Activated naive CD4-positive, alpha-beta T cell treated with anti-CD3 and anti-CD28 coated beads, Interleukin-2, amount 50 U/mL, for 72 hours (primary cell): ENCODE results near the gene BST2. TPM values are rescaled to one million over a fixed set of nuclear protein-coding genes. Genes with fewer than 3 reads are reported as not detected.

ENCODE experiments used
- ATAC-seq, 2 donors: fragments of 150-1000 bp; cut with Tn5 transposase; 2 replicates each; pipeline ENCODE4 v1.10.0; 2021; ENCODE audit warnings: mild to moderate bottlenecking in 2 of 2, moderate library complexity in 2 of 2
- DNase-seq, 2 donors: peaks; one replicate each; pipeline ENCODE4 v3.0.0; 2021 to 2022; ENCODE audit warnings: low spot score in 2 of 2
- H3K27ac Mint-ChIP-seq, 2 donors: one replicate each; pipeline ENCODE4 v1.8.0; 2022; ENCODE audit warnings: mild to moderate bottlenecking in 2 of 2, mixed read lengths in 2 of 2
- H3K36me3 Mint-ChIP-seq, 2 donors: one replicate each; pipeline ENCODE4 v1.8.0; 2022; ENCODE audit warnings: mixed read lengths in 2 of 2
- H3K9me3 Mint-ChIP-seq, 2 donors: one replicate each; pipeline ENCODE4 v1.8.0; 2022; ENCODE audit warnings: mixed read lengths in 2 of 2
- total RNA-seq, 2 donors: library from RNA; stranded (reverse); gene quantifications; one replicate each; pipeline ENCODE4 v1.2.3, GENCODE V29; 2022

BST2 gene
- total RNA-seq, 2 donors from 2014 or later = 77.4 to 126 TPM

DNA sequence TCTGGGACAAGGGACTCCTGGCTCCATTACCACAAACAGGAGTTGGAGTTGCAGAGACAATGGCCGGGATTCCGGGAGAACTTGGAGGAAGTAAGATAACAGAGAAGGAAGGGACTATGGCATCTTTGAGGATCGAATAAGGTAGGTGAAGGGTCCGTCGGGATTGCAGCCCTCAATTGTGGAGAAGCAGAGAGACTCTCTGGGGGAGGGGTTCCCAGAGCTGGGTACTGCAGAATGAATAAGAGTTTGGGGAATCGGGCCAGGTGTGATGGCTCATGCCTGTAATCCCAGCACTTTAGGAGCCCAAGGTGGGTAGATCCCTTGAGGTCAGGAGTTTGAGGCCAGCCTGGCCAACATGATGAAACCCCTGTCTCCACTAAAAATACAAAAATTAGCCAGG, 3.8 kb downstream of the BST2 start:
- DNase-seq = no peak
- H3K9me3 Mint-ChIP-seq = no peaks in the 10 kb centered on the region
- no peak for ATAC-seq
- H3K36me3 Mint-ChIP-seq = peaks cover 15 to 27% of the 10 kb centered on the region in 2 donors
- H3K27ac Mint-ChIP-seq = peak overlapping the region in 1 of 2 donors; percentile 92

DNA sequence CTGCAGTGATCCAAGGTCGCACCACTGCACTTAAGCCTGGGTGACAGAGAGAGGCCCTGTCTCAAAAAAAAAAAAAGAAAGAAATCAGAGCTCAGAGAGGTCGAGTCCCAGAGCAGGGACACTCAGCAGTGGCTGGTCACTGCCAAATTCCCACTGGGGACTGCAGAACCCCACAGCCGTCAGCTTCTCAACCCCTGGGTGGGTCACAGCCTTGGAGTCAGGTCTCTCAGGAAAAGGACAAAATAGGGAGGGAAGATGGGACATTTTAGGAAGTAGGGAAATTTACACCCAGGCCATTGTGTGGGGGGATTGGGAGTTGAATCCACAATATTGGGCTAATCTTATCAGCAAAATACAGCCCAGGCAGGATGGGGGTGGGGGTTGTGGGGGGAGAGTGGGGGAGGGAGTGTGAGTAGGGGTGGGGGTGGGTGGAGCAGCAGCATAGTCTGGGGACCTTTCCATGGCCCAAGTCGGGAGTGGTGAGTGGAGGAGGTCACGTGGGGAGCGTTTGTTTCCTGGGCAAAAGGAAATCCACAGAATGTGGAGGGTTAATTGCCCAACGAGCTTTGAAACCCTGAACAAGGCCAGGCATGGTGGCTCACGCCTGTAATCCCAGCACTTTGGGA, 6.4 kb downstream of the BST2 start:
- DNase-seq (no peak), ATAC-seq (no peak)
- H3K27ac Mint-ChIP-seq = no peak overlapping the region
- H3K9me3 Mint-ChIP-seq = no peaks in the 10 kb centered on the region
- peaks cover 0 to 11% of the 10 kb centered on the region in 2 donors for H3K36me3 Mint-ChIP-seq

DNA sequence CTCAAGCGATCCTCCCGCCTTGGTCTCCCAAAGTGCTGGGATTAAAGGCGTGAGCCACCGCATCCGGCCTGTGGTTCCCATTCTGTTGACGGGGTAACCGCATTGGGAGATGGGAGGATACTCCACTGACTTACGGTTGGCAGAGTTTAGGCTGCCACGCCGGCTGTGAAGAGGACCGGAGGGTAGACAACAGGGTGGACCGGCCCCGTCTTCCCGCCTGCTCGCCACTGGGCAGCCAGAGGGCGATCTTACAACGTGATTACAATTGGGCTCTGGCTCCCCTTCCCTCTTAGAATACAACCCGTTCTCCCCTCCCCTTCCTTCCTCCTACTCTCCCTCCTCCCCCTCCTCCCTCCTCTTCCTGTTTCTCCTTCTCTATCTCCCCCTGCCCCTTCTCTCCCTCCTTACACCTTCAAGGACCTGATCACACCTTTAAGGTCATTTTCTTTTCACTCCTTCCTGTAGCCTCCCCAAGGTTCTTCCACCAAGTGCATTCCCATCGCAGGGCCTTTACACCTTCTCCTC, 10.5 kb downstream of the BST2 start:
- peaks cover 0 to 5% of the 10 kb centered on the region in 2 donors for H3K36me3 Mint-ChIP-seq
- DNase-seq = peak in 1 of 2 donors; percentile 67
- ATAC-seq = peak in 1 of 2 donors; percentile 39
- H3K27ac Mint-ChIP-seq = peak overlapping the region in 1 of 2 donors; percentile 88
- no peaks in the 10 kb centered on the region for H3K9me3 Mint-ChIP-seq

DNA sequence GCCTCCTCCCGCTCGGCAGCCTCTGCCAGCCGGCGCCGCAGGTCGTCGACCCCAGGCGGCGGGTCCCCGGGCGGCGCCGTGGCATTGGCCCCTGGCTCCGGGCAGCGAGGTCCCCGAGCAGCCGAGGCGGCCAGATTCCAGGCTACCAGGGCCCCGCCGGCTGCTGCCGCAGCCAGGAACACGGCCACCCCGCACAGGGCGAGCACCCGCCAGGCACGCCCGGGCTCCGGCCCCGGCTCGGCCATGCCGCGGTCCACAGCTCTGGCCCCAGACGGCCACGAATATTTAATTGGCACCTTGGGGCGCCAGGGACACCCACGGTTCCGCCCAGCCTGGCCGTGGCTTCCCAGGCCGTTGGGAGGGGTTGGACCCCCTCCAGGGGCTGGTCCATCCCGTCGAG, 11.5 kb downstream of the BST2 start, which contains the start of gene CCDC194:
TSS of gene CCDC194 (minus strand) at position 283 of the 400 bp plus-strand sequence. CDS start at position 245, 38 bp downstream.
- ATAC-seq (no peak), DNase-seq (no peak)
- Mint-ChIP-seq H3K27ac (peak within 1 kb of the TSS in 1 of 2 donors; percentile 88), H3K9me3 (no peaks in the 10 kb centered on the region), H3K36me3 (peaks cover 0 to 5% of the 10 kb centered on the region in 2 donors)

DNA sequence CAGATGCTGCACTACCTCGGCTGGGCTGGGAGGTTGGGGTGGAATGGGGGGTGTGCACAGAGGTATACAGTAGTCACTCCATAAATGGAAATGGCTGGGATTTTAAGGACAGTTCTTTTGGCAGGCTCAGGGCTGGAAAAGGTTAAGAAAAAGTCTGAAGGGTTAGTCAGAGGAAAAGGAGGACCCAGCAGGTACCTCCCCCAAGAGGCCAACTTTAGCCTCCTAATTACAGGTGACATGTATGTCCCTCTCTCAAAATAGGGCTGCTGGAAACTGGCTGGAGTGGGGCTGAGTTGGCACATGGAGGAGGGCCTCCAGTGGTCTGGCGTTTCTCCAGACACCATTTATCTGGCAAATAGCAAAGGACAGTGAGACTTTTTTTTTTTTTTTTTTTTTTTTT, 12.4 kb downstream of the BST2 start:
- Mint-ChIP-seq H3K27ac (no peak overlapping the region), H3K9me3 (no peaks in the 10 kb centered on the region), H3K36me3 (peaks cover 0 to 5% of the 10 kb centered on the region in 2 donors)
- DNase-seq (no peak), ATAC-seq (no peak)

DNA sequence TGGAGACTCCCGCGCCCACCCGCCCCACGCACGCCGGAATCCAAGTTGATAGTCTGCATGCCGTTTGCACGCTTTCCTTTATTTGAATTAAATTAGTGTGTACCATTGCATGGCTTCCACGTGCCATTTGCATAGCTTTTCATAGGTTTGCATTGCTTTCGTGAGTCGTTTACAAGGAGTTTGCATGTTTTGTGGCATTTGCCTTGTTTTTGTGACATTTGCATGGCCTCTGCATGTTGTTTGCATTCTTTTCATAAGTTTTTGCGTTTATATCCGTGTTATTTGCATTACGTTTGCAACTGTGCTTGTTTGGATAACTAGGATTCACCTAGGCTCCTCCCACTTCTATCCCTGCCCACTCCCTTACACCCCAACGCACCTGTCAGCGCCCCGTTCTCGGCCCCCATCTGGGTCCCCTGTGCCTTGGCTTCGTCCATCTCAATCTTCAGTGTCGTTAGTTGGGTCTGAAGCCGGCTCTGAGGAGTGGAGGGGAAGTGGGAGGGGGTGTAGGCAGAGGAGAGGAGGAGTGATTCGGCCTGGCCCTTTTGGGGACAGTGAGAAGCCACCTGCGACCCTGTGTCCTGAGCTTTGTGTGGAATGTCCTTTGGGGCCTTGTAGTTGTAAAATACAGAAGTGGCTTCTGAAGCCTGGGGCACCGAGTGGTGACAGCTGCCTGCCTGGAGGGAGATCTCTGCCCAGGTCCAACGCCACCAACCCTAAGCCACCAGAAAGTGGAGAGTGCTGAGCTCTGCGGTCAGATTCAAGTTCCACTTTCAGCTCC, 13.9 kb downstream of the BST2 start:
- Mint-ChIP-seq H3K36me3 (peaks cover 0 to 5% of the 10 kb centered on the region in 2 donors), H3K9me3 (no peaks in the 10 kb centered on the region), H3K27ac (no peak overlapping the region)
- ATAC-seq (peak in 1 of 2 donors; percentile 10), DNase-seq (no peak)

DNA sequence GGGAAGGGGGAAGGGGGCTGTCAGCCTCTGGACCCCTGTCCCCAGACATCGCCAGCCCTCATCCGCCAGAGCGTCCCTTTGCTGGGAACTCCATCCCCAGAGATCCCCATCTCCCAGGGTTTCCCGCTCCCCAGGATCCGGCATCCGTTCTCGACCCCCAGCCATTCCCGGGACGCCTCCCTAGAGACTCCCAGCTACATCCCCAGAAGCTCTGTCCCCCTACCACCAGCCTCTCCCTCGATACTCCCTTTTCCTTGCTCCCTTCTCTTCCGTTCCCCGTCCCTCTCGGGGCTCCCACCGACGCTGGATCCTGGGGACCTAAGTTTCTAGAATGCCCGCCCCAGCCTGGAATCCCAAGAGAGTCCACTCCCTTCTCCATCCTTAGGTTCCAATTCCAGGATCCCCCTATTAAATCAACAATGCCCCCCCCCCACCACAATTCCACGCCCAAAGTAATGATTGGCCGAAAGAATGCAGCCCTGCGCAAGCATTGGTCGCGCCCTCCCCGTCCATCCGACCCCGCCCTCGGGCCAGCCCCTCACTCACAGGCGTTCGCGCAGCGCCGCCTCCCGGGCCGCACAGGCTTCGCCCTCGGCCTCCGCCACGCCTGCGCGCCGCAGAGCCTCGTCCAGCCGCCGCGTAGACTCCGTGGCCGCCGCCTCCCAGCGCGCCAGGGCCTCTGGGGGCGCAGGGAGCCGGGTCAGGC, 14.6 kb downstream of the BST2 start:
- Mint-ChIP-seq H3K36me3 (peaks cover 0 to 5% of the 10 kb centered on the region in 2 donors), H3K9me3 (no peaks in the 10 kb centered on the region), H3K27ac (peak overlapping the region; percentile 35 to 95)
- ATAC-seq (peak; percentile 99), DNase-seq (peak; percentile 88 to 96)

DNA sequence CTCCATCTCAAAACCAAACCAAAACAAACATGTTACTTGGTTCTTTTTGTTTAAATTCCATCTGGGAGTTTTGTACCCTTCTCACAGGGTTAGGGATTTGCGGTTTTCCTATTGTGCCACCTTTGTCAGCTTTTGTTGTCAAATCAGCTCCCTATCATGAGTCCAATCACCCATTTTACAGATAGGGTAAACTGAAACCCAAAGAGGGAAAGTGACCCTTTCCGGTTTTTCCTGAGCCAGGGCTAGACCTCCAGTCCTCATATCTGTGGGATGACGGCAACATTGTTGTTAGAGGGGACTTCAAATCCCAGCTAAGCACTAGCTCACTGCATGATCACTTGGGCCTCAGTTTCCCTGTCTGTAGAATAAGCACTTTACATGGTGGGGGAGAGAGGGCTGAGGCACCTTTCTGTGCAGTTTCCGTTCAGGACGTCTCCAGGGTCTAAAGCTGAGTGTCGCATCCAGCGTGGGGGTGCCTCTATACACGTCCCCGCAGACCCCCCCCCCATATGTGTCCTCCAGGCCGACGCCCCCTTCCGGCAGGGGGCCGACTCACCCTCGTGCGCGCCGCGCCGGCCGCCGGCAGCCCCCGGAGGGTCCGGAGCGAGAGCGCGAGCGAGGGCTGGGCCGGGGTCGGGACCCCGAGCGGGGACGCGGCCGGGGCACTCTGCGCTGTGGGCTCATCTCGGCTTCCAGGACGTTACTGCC, 15.3 kb downstream of the BST2 start:
- Mint-ChIP-seq H3K9me3 (no peaks in the 10 kb centered on the region), H3K27ac (no peak overlapping the region), H3K36me3 (peaks cover 0 to 1% of the 10 kb centered on the region in 2 donors)
- DNase-seq = no peak
- no peak for ATAC-seq

DNA sequence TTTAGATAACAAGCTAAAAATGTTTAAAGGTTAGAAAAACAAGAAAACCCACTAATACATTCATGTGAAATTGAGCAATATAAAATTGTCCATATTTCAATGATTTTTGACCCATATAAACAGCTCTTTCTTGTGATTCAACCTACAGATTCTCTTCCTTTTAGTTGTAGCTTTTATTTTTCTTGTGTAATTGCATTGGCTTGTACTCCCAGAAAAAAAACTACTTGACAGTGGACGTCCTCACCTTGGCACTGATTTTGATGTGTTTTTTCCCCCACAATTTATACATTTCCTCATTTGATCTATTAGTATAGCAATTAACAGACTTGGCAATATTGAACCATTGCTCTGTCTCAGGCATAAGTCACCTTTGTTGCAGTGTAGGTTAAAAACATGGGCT, 16.1 kb downstream of the BST2 start:
- no peaks in the 10 kb centered on the region for H3K9me3 Mint-ChIP-seq
- DNase-seq (no peak), ATAC-seq (no peak)
- H3K27ac Mint-ChIP-seq = no peak overlapping the region
- no peaks in the 10 kb centered on the region for H3K36me3 Mint-ChIP-seq

DNA sequence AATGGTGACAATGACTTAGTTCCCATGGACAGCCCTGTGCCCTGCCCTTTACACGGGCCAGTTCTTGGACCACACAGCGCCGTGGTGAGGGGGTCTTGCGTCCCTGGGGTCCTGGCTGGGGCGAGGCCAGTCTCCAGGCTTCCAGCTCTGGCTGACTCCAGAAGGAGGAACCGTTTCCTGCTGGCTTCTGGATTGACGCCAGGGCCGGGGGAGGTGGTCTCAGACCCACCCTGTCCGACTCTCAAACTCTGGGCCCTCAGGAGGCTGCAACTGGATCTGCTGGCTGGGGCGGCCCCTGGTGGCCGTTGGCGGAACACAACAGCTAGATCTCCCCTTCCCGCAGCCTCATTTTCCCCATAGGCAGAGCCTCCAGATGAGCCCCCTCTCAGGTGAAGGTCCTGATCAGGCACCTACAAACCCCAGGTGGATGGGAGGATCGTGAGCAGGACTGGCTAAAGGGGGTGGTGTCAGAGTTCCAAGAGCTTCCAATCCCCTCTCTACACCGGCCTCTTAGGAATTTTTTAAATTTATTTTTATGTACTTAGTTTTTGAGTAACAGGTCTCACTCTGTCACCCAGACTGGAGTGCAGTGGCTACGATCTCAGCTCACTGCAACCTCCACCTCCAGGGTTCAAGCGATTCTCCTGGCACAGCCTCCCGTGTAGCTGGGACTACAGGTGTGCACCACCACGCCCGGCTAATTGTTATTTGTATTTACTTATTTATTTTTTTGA, 19.4 kb downstream of the BST2 start:
- DNase-seq = peak; percentile 69 to 77
- peaks cover 0 to under 1% of the 10 kb centered on the region in 2 donors for H3K36me3 Mint-ChIP-seq
- H3K27ac Mint-ChIP-seq = no peak overlapping the region
- H3K9me3 Mint-ChIP-seq = no peaks in the 10 kb centered on the region
- ATAC-seq = peak; percentile 49 to 55

DNA sequence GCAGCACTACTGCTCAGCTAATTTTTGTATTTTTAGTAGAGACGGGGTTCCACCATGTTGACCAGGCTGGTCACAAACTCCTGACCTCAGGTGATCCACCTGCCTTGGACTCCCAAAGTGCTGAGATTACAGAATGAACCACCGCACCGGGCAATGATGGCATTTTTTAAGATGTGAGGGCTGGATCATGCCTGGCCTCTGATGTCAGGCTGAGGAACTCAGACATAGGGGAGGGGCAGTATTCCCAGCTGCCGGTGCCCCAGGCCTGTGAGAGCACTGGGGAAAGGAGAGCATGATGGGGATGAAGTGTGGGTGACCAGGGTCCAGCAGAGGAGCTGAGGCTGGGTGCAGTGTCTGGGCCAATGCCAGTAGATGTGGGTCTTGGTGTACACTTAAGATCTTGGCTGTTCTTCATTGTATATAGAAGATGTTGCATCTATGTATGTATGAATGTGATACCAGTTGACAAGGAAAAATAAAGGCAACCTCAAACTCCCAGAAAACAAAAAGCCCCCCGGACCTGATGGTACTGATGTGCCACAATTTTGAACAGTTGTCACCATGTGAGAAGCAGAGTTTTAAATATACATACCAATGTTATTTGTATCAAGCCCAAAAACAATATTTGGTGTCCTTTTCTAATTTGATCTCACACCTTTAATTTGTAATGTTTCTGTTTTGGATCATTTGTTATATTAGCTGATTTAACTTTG, 24.8 kb downstream of the BST2 start:
- H3K36me3 Mint-ChIP-seq = peaks cover 0 to 10% of the 10 kb centered on the region in 2 donors
- H3K9me3 Mint-ChIP-seq = no peaks in the 10 kb centered on the region
- DNase-seq = no peak
- ATAC-seq = no peak
- H3K27ac Mint-ChIP-seq = no peak overlapping the region

DNA sequence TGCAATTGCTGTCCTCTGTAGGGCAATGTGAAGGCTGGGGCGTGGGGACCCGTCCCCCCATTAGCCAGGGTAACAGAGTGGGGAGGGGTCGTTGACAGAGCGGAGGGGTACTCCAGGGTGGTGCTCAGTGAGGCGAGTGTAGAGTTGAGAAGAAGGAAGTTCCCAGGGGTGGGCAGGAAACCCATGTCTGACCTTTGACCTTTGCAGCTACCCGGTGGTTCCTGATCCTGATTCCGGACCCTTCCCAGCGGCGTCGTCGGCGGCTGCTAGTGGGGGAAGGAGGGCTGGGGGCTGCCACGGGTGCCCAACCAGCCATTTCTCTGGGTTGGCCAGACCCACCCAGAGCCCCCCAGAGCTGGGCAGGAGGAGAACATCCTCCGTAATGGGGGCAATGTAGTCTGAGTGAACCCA, 26.2 kb downstream of the BST2 start:
- Mint-ChIP-seq H3K36me3 (peaks cover 0 to 10% of the 10 kb centered on the region in 2 donors), H3K27ac (no peak overlapping the region), H3K9me3 (no peaks in the 10 kb centered on the region)
- ATAC-seq (no peak), DNase-seq (no peak)

DNA sequence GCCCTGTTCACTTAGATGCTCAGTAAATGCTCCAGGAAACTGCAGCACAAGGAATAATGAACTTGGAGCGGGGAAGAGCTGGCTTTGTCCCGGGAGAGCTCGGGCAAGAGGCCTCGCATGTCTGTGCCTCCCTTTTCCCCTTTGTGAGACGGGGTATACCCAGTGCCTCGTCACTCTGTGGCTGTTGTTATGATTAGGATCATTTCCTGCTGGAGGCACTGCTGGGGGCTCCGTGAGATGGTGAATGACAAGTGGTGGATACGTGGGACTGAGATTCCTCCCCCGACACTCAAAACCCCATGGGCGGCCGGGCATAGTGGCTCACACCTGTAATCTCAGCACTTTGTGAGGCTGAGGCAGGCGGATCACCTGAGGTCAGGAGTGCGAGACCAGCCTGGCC, 27.2 kb downstream of the BST2 start:
- Mint-ChIP-seq H3K36me3 (peaks cover 0 to 10% of the 10 kb centered on the region in 2 donors), H3K9me3 (no peaks in the 10 kb centered on the region), H3K27ac (no peak overlapping the region)
- DNase-seq (no peak), ATAC-seq (no peak)

DNA sequence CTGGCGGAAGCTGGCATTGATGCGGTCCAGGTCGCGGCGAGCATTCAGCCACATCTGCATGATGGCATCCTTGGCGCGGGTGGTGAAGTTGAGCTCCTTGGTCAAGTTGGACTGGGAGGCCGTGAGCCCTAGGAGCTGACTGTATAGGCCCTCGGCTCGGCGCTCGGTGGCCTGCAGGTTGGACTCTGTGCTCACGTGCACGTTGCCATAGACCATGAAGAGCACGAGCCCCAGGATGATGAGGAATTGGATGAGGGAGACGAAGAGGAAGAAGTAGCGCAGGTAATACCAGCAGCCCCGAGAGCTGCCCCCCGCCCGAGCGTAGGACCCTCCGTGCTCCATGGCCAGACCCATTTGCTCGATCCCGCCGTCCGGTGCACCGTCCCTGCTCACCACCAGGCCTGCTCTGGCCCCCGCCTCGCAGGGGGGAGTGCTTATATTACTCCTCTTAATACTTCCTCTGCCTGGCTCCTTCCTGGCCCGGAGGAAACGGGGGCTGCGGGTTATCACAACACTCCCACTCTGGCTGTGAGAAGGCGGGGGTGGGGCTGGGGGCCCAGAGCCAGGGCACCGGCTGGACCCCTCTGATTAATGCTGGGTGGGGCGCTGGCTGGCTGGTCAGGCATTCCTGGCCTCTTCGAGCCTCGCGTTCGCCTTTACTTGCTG, 28.4 kb downstream of the BST2 start, which contains the start of gene PLVAP:
TSS of gene PLVAP (minus strand) at position 408 of the 666 bp plus-strand sequence. CDS start at position 354, 54 bp downstream.
- no peaks in the 10 kb centered on the region for H3K9me3 Mint-ChIP-seq
- DNase-seq (no peak), ATAC-seq (no peak)
- peaks cover 0 to 10% of the 10 kb centered on the region in 2 donors for H3K36me3 Mint-ChIP-seq
- no peak within 1 kb of the TSS for H3K27ac Mint-ChIP-seq
